PC-3 (cell line): Measurements from ENCODE around the gene PPIL3. TPM values are rescaled to one million over a fixed set of nuclear protein-coding genes. Genes with fewer than 3 reads are reported as not detected.

Source experiments
- ATAC-seq: fragments of 200-7000 bp; cut with Tn5 transposase; 2 replicates; pipeline ENCODE4 v1.9.1; 2020; ENCODE audit warnings: mild to moderate bottlenecking, moderate library complexity
- BruUV-seq: library from RNA; stranded (reverse); fragments of 400-500 nt; replicated peaks from 2 replicates; lab custom pipeline; 2021; lab: Mats Ljungman, UMichigan
- CTCF ChIA-PET: fragments of 300-600 bp; sonication (Branson Sonifier 250); formaldehyde crosslinking; loops from one replicate; lab custom pipeline; 2022; ENCODE audit warnings: antibody characterized with exemption; lab: Charles Lee
- POLR2A ChIA-PET: fragments of 300-600 bp; sonication (Branson Sonifier 250); formaldehyde crosslinking; loops from one replicate; lab custom pipeline; 2022; ENCODE audit warnings: antibody characterized with exemption; ENCODE audit not compliant: unreplicated experiment; lab: Charles Lee
- DNase-seq: peaks from one replicate; pipeline ENCODE4 v3.0.0-alpha.2; 2015
- H2AFZ ChIP-seq: fragments of 300-600 bp; sonication (generic); 2 replicates; pipeline ENCODE4 v1.6.0; 2016; ENCODE audit warnings: antibody characterized with exemption, low read length
- H3F3A ChIP-seq: fragments of 300-600 bp; sonication (generic); one replicate; pipeline ENCODE4 v1.6.0; 2017; ENCODE audit warnings: antibody characterized with exemption, low read length, control low read depth, mild to moderate bottlenecking; ENCODE audit not compliant: unreplicated experiment
- H3K27ac ChIP-seq: fragments of 300-600 bp; sonication (generic); 2 replicates; pipeline ENCODE4 v1.5.1; 2016; ENCODE audit warnings: mild to moderate bottlenecking, low read length
- H3K27me3 ChIP-seq: fragments of 300-600 bp; sonication (generic); 2 replicates; pipeline ENCODE4 v1.6.1; 2016; ENCODE audit warnings: low read length, mixed read lengths
- H3K36me3 ChIP-seq: fragments of 300-600 bp; sonication (generic); 2 replicates; pipeline ENCODE4 v1.6.1; 2016; ENCODE audit warnings: low read depth, mixed run types, low read length, mixed read lengths
- H3K4me1 ChIP-seq: fragments of 300-600 bp; sonication (generic); 2 replicates; pipeline ENCODE4 v1.5.1; 2016; ENCODE audit warnings: low read length; ENCODE audit not compliant: insufficient read depth
- H3K4me2 ChIP-seq: fragments of 300-600 bp; sonication (generic); 2 replicates; pipeline ENCODE4 v1.6.0; 2016; ENCODE audit warnings: low read length
- H3K4me3 ChIP-seq: fragments of 300-600 bp; sonication (generic); 2 replicates; pipeline ENCODE4 v1.5.1; 2016; ENCODE audit warnings: mild to moderate bottlenecking, low read length, mixed read lengths
- H3K79me2 ChIP-seq: fragments of 300-600 bp; sonication (generic); 2 replicates; pipeline ENCODE4 v1.6.1; 2017; ENCODE audit warnings: low read length, mixed read lengths
- H3K9ac ChIP-seq: fragments of 300-600 bp; sonication (generic); 2 replicates; pipeline ENCODE4 v1.6.0; 2016; ENCODE audit warnings: mild to moderate bottlenecking, low read length
- H3K9me2 ChIP-seq: fragments of 300-600 bp; sonication (generic); replicated peaks from 2 replicates; pipeline ENCODE4 v1.6.1; 2016; ENCODE audit warnings: mixed run types, low read length, mixed read lengths
- H3K9me3 ChIP-seq: fragments of 300-600 bp; sonication (generic); 2 replicates; pipeline ENCODE4 v1.6.1; 2016; ENCODE audit warnings: low read length, mixed read lengths
- H4K20me1 ChIP-seq: fragments of 300-600 bp; sonication (generic); 2 replicates; pipeline ENCODE4 v1.6.1; 2016; ENCODE audit warnings: low read length, mixed read lengths
- EZH2 ChIP-seq: fragments of 300-600 bp; sonication (generic); IDR thresholded peaks from one replicate; pipeline ENCODE4 v1.6.1; 2017; ENCODE audit warnings: antibody characterized with exemption, mild to moderate bottlenecking, low read length; ENCODE audit not compliant: unreplicated experiment
- EZH2phosphoT487 ChIP-seq: fragments of 300-600 bp; sonication (generic); IDR thresholded peaks from 2 replicates; pipeline ENCODE4 v1.6.1; 2018; ENCODE audit warnings: mild to moderate bottlenecking, antibody characterized with exemption, low read length, borderline replicate concordance
- intact Hi-C: fragments of 100-400 bp; cut with micrococcal nuclease; formaldehyde crosslinking; loops from 2 replicates; pipeline ENCODE4 v1.9.0; 2023
- total RNA-seq: library from RNA; depleted of rRNA; stranded (reverse); fragments of >200 nt; gene quantifications from 2 replicates; pipeline ENCODE4 v1.2.3, GENCODE V29; 2014; rRNA removed
- TF ChIP-seq, protein P1 (sequence below): fragments of 300-600 bp; sonication (generic); conservative IDR thresholded peaks from 2 replicates; pipeline ENCODE4 v1.5.1; 2017; ENCODE audit warnings: antibody characterized with exemption, low read depth, mild to moderate bottlenecking, low read length

The PPIL3 gene
- total RNA-seq, 1 experiment from 2014 or later = 37.1 TPM

DNA sequence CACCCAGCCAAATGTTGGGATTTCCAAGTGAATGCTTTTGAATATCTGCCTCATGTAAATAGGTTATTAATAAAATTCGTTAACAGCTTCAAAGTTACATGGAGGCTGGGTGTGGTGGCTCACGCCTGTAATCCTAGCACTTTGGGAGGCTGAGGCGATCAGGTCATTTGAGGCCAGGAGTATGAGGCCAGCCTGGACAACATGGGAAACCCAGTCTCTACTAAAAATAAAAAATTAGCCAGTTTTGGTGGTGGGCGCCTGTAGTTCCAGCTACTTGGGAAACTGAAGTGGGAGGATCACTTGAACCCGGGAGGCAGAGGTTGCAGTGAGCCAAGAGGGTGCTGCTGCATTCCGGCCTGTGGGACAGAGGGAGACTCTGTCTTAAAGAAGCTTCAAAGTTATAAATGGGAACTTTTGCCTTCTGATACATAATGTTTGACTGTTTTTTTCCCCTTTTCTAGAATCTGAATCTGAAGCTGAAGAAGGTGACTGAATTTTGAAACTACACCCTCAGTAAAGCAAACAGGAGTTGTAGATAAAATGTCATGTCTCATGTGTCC, 67.1 kb downstream of the PPIL3 start:
- ChIA-PET CTCF (no interaction called here), POLR2A (no interaction called here)
- Histone ChIP-seq H3K4me3 (no peak overlapping the region), H3K79me2 (peaks cover 26% of the 10 kb centered on the region), H3K9me2 (no peaks in the 10 kb centered on the region), H3K36me3 (peaks cover 62% of the 10 kb centered on the region), H3K27ac (no peak overlapping the region), H3K27me3 (no peaks in the 10 kb centered on the region), H4K20me1 (peaks cover 22% of the 10 kb centered on the region), H3K4me1 (no peaks in the 10 kb centered on the region), H3F3A (peaks cover 6% of the 10 kb centered on the region), H3K9me3 (no peaks in the 10 kb centered on the region), H2AFZ (no peak overlapping the region), H3K9ac (no peak overlapping the region), H3K4me2 (no peak overlapping the region)
- intact Hi-C loops = no loop called here
- ATAC-seq (no peak), DNase-seq (no peak)
- no peak for TF ChIP-seq EZH2phosphoT487
- TF ChIP-seq, protein P1, sequence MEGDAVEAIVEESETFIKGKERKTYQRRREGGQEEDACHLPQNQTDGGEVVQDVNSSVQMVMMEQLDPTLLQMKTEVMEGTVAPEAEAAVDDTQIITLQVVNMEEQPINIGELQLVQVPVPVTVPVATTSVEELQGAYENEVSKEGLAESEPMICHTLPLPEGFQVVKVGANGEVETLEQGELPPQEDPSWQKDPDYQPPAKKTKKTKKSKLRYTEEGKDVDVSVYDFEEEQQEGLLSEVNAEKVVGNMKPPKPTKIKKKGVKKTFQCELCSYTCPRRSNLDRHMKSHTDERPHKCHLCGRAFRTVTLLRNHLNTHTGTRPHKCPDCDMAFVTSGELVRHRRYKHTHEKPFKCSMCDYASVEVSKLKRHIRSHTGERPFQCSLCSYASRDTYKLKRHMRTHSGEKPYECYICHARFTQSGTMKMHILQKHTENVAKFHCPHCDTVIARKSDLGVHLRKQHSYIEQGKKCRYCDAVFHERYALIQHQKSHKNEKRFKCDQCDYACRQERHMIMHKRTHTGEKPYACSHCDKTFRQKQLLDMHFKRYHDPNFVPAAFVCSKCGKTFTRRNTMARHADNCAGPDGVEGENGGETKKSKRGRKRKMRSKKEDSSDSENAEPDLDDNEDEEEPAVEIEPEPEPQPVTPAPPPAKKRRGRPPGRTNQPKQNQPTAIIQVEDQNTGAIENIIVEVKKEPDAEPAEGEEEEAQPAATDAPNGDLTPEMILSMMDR = no peak
- no peak for TF ChIP-seq EZH2
- no TSS peak for BruUV-seq

Other genes with a start within 250 kb of the PPIL3 start
- gene BZW1, start 77.2 kb downstream of the PPIL3 start, total RNA-seq = 389 and 626 TPM in 2 replicates
- 46.9 and 51.1 TPM in 2 replicates for gene CLK1, start 24.4 kb downstream of the PPIL3 start, total RNA-seq
- 63.1 and 81.5 TPM in 2 replicates for gene NIF3L1, start 294 bp upstream of the PPIL3 start, total RNA-seq
- gene ORC2, start 74.6 kb upstream of the PPIL3 start, total RNA-seq = 17.7 and 25.9 TPM in 2 replicates
- 3.6 and 5.5 TPM in 2 replicates for gene HYCC2, start 182.6 kb upstream of the PPIL3 start, total RNA-seq
- 154 and 176 TPM in 2 replicates for gene NDUFB3, start 182.9 kb upstream of the PPIL3 start, total RNA-seq
- gene CFLAR, start 227.1 kb upstream of the PPIL3 start, total RNA-seq = 32.1 and 33.5 TPM in 2 replicates